Lower leg skin (tissue), 4 donors: ENCODE results near the gene GALNT14. TPM values are rescaled to one million over a fixed set of nuclear protein-coding genes. Genes with fewer than 3 reads are reported as not detected.

Experiments used
- DNase-seq, 2 donors: peaks; one replicate each; pipeline ENCODE4 v3.0.0-alpha.2; 2019; ENCODE audit warnings: low spot score in 2 of 2
- H3K4me3 ChIP-seq: fragments of 200-600 bp; sonication (generic); 2 replicates; pipeline ENCODE4 v1.5.1; 2017; ENCODE audit warnings: mild to moderate bottlenecking, low read depth; ENCODE audit not compliant: poor library complexity, severe bottlenecking
- POLR2A ChIP-seq, 2 donors: fragments of 450-650 bp; IDR thresholded peaks; one replicate each; pipeline ENCODE4 v1.6.1; 2016 to 2017; ENCODE audit warnings: antibody characterized with exemption in 2 of 2, mild to moderate bottlenecking in 1 of 2, moderate library complexity in 1 of 2
- WGBS, 2 donors: methylation state at CpG; one replicate each; pipeline ENCODE4 v1.1.5; 2018; 5-methylcytosine and 5-hydroxymethylcytosine counted together
- intact Hi-C: fragments of 100-400 bp; cut with DNase I; formaldehyde crosslinking; loops from one replicate; pipeline ENCODE4 v1.15.0; 2023; ENCODE audit warnings: low total_unique reads
- total RNA-seq, 4 donors: library from RNA; depleted of rRNA; stranded (reverse); fragments of >200 nt; gene quantifications; one replicate each; pipeline ENCODE4 v1.1.0, GENCODE V29; 2016
- TF ChIP-seq, protein P1 (sequence below), 3 donors: fragments of 450-650 bp; IDR thresholded peaks; one replicate each; pipeline ENCODE4 v1.5.1; 2016; ENCODE audit warnings: antibody characterized with exemption in 3 of 3, mild to moderate bottlenecking in 3 of 3, moderate library complexity in 2 of 3

Gene GALNT14
- total RNA-seq, 4 donors from 2014 or later, result 2.5 to 6.2 (median 4.0) TPM

DNA sequence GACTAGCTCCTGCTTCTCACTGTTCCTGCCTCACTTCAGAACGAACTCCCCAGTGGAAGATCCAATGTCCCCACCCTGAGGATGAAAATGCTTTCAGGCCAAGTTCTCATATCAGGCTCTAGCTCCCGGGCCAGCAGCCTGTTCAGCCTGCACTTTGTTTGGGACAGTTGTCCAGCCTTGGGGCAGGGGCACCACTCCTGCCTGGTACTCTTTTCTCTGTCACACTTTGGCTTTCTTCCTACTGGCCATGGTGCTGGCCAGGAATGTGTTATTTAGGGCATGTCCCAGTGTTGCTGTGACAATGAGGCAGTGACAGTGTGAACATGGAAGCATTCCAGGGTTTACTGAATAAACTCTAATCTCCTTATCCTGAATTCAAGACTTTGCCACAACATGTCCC is 154.1 kb downstream of the GALNT14 start:
- intact Hi-C loops, result no loop called here
- DNase-seq, result no peak
- H3K4me3 ChIP-seq, result no peak overlapping the region
- TF ChIP-seq POLR2A (IDR thresholded peaks at IDR 0.05), result no peak
- TF ChIP-seq, protein P1, sequence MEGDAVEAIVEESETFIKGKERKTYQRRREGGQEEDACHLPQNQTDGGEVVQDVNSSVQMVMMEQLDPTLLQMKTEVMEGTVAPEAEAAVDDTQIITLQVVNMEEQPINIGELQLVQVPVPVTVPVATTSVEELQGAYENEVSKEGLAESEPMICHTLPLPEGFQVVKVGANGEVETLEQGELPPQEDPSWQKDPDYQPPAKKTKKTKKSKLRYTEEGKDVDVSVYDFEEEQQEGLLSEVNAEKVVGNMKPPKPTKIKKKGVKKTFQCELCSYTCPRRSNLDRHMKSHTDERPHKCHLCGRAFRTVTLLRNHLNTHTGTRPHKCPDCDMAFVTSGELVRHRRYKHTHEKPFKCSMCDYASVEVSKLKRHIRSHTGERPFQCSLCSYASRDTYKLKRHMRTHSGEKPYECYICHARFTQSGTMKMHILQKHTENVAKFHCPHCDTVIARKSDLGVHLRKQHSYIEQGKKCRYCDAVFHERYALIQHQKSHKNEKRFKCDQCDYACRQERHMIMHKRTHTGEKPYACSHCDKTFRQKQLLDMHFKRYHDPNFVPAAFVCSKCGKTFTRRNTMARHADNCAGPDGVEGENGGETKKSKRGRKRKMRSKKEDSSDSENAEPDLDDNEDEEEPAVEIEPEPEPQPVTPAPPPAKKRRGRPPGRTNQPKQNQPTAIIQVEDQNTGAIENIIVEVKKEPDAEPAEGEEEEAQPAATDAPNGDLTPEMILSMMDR (IDR thresholded peaks at IDR 0.05), result no peak
- WGBS, 2 donors, result 39 to 41% methylated on average over 2 of the region's 2 CpGs

DNA sequence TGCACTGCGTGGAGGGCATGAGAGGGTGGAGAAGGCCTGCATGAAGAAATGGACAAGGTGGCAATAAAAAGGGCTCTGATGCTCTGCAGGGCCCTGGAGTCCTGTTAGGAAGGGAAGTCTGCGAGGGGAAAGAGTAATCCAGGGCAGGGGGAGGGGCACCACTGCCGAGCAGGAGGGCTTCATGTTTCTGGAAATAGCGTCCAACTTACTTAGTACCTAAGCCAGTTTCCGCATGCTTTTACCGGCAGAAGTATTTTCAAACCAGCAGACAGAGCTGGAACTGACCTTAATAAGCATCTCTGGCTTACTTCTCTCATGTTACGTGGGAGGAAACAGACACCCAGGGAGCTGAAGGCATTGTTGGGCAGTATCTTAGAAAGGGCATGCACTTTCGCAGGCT is 156.7 kb downstream of the GALNT14 start:
- intact Hi-C loops, result no loop called here
- H3K4me3 ChIP-seq, result no peak overlapping the region
- TF ChIP-seq, protein P1 (IDR thresholded peaks at IDR 0.05), result no peak
- TF ChIP-seq POLR2A (IDR thresholded peaks at IDR 0.05), result no peak
- no peak for DNase-seq
- 75% methylated on average over 8 of the region's 8 CpGs for WGBS, 2 donors

DNA sequence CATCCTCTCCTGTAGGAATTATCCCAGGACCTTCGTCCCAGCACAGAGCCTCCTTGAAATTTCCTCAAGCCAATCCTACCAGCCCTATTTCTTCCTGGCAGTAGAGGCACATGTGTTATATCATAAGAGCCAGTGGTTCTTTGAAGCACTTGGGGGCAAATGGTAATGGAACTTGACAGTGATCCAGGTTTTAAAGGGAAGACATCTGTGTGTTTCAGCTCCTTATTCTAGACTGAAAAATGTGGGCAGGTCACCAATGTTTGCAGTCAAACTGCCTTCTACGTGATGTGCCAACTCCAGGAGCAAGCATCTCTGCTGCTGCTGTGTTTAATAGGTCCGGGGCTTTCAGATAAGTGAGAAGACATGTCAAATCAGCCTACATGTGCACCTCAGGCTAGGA is 157.1 kb downstream of the GALNT14 start:
- TF ChIP-seq POLR2A (IDR thresholded peaks at IDR 0.05), result no peak
- WGBS, 2 donors, result 63 to 75% methylated on average over 3 of the region's 3 CpGs
- intact Hi-C loops, result no loop called here
- DNase-seq, result no peak
- no peak overlapping the region for H3K4me3 ChIP-seq

DNA sequence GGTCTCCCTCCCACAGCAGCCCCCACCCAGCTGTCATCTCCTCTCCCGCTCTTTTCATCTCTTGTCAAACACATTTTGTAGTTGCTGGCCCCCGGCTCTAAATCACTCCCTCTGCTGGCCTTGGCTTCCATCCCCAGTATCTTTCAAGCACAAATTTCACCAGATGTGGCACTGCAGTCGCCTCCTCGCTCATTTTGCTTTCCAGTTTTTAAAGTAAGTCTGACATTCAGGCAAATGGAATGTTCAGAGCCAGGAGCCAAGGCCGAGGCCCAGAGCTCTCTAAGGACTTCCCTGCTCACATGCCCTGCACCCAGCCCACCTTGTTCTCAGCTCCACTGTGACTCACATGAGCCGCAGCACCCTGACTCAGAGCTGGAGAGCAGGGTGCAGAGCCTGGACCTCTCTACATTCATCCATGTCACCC is 158.4 kb downstream of the GALNT14 start:
- 50 to 61% methylated on average over 6 of the region's 6 CpGs for WGBS, 2 donors

DNA sequence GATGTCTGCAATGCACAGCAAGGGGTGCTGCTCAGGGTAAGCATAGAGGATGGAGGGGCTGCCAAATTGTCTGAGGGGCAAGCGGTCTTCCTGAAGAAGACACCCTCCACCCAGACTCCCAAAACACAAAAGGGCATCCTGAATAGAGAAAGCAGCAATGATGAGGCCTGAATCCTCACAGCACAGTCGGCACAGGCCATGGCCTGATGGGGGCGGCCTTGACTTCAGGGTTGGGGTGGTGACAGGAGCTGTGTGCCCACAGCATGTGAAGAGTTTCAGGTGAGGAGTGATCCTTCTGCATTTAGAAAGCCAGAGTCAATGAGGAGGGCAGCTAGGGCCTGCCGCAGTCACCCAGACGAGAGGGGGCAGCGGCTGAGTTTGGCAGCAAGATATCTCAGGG is 159.4 kb downstream of the GALNT14 start:
- TF ChIP-seq, protein P1 (IDR thresholded peaks at IDR 0.05), result no peak
- no peak for TF ChIP-seq POLR2A (IDR thresholded peaks at IDR 0.05)

More for the DNA sequence above, 158.4 kb downstream of the GALNT14 start:
- DNase-seq, result no peak
- TF ChIP-seq, protein P1 (IDR thresholded peaks at IDR 0.05), result no peak
- TF ChIP-seq POLR2A (IDR thresholded peaks at IDR 0.05), result no peak
- H3K4me3 ChIP-seq, result no peak overlapping the region
- intact Hi-C loops, result no loop called here

DNA sequence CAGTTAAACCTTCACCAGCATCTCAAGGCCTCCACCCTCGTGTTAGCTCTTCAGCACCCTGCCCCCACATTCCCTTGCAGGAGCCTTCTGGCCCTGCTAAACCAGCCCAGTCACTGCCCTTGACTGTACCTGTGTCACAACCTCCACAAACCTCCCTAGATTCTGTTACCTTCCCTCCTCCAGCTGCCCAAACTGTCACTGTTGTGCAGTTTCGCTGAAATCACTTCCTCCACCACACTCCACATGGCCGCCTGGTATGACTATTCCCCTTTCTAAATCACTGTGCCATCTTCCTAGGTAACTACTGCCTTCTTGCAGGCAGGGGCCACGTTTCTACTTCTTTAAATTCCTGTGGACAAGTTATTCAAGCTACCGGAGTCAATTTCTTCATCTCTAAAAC is 160.2 kb downstream of the GALNT14 start:
- no peak overlapping the region for H3K4me3 ChIP-seq
- 82 to 85% methylated on average over 5 of the region's 5 CpGs for WGBS, 2 donors
- no peak for DNase-seq
- TF ChIP-seq POLR2A (IDR thresholded peaks at IDR 0.05), result no peak
- TF ChIP-seq, protein P1 (IDR thresholded peaks at IDR 0.05), result no peak
- intact Hi-C loops, result no loop called here

More for the DNA sequence above, 159.4 kb downstream of the GALNT14 start:
- 95 to 97% methylated on average over 6 of the region's 6 CpGs for WGBS, 2 donors
- intact Hi-C loops, result no loop called here
- no peak for DNase-seq
- no peak overlapping the region for H3K4me3 ChIP-seq
